CD4-positive, alpha-beta T cell (primary cell): ENCODE results near the gene GLI2. TPM values are rescaled to one million over a fixed set of nuclear protein-coding genes. Genes with fewer than 3 reads are reported as not detected.

Source experiments
- ATAC-seq: fragments of 200-7000 bp; cut with Tn5 transposase; one replicate; pipeline ENCODE4 v1.10.0; 2022; ENCODE audit warnings: mild to moderate bottlenecking; ENCODE audit not compliant: poor library complexity
- CTCF ChIA-PET: fragments of 350-600 bp; sonication (Branson Sonifier 250); formaldehyde crosslinking; loops from one replicate; lab custom pipeline; 2021; ENCODE audit warnings: antibody characterized with exemption, inconsistent platforms; lab: Charles Lee
- POLR2A ChIA-PET: fragments of 350-600 bp; sonication (Branson Sonifier 250); formaldehyde crosslinking; loops from one replicate; lab custom pipeline; 2021; ENCODE audit warnings: antibody characterized with exemption, inconsistent platforms; lab: Charles Lee
- DNase-seq, 14 experiments: peaks; one replicate each; pipeline ENCODE4 v3.0.0-alpha.2; 2013 to 2020; ENCODE audit warnings: mixed read lengths in 2 of 14
- H3K27ac ChIP-seq, 2 donors: one replicate each; pipeline versions ENCODE4 v1.5.1 to v1.7.0; 2013; ENCODE audit warnings: low read length in 2 of 2, low read depth in 1 of 2, mild to moderate bottlenecking in 1 of 2
- H3K27me3 ChIP-seq, 2 experiments: 1 replicate in 1 of 2; 2 replicates in 1 of 2; pipeline versions ENCODE4 v1.6.1 to v1.7.0; 2013; ENCODE audit warnings: low read length in 2 of 2, control low read depth in 1 of 2, mild to moderate bottlenecking in 1 of 2, moderate library complexity in 1 of 2; ENCODE audit not compliant: insufficient read depth in 2 of 2, control insufficient read depth in 1 of 2
- H3K36me3 ChIP-seq: one replicate; pipeline ENCODE4 v1.6.1; 2013; ENCODE audit warnings: low read length, control low read depth; ENCODE audit not compliant: insufficient read depth
- H3K4me1 ChIP-seq: one replicate; pipeline ENCODE4 v1.6.1; 2013; ENCODE audit warnings: low read length, control low read depth; ENCODE audit not compliant: insufficient read depth
- H3K4me3 ChIP-seq: one replicate; pipeline ENCODE4 v1.5.1; 2013; ENCODE audit warnings: mild to moderate bottlenecking, low read length, moderate library complexity
- H3K9me3 ChIP-seq, 2 experiments: 1 replicate in 1 of 2; 2 replicates in 1 of 2; pipeline versions ENCODE4 v1.6.1 to v1.7.0; 2013; ENCODE audit warnings: low read length in 2 of 2, mild to moderate bottlenecking in 2 of 2, control low read depth in 1 of 2, moderate library complexity in 1 of 2; ENCODE audit not compliant: control insufficient read depth in 1 of 2, insufficient read depth in 1 of 2
- H3K27ac Mint-ChIP-seq: one replicate; pipeline ENCODE4 v1.8.0; 2020; ENCODE audit warnings: mixed read lengths
- H3K27me3 Mint-ChIP-seq: one replicate; pipeline ENCODE4 v1.8.0; 2021; ENCODE audit warnings: mixed read lengths
- H3K36me3 Mint-ChIP-seq: one replicate; pipeline ENCODE4 v1.8.0; 2021; ENCODE audit warnings: low read depth, mixed read lengths
- H3K4me1 Mint-ChIP-seq: one replicate; pipeline ENCODE4 v1.8.0; 2021; ENCODE audit warnings: low read depth, mixed read lengths
- H3K4me3 Mint-ChIP-seq: one replicate; pipeline ENCODE4 v1.8.0; 2020; ENCODE audit warnings: mild to moderate bottlenecking, mixed read lengths
- H3K9me3 Mint-ChIP-seq: one replicate; pipeline ENCODE4 v1.8.0; 2020; ENCODE audit warnings: mixed read lengths
- CTCF ChIP-seq: fragments of 200-600 bp; IDR thresholded peaks from one replicate; pipeline ENCODE4 v1.8.0; 2022; ENCODE audit warnings: antibody characterized with exemption, mild to moderate bottlenecking
- intact Hi-C, 2 experiments: fragments of 100-400 bp; cut with DNase I in 1 of 2; cut with micrococcal nuclease in 1 of 2; formaldehyde crosslinking; loops; one replicate each; pipeline versions ENCODE4 v1.15.1 to v1.9.0; 2023 to 2025; cut with DNase I, micrococcal nuclease
- total RNA-seq, 174 experiments: library from RNA in 2 of 174; stranded (reverse) in 2 of 174; gene quantifications; one replicate each; pipeline ENCODE4 v1.2.3 and lab custom pipeline; 2021 to 2026

GLI2 gene
- total RNA-seq, 2 experiments from 2014 or later = not detected

GRCh38 chr2:120722246-120722567, 13.5 kb upstream of the GLI2 start:
- H3K4me3 Mint-ChIP-seq = no peak overlapping the region
- peaks cover 2% of the 10 kb centered on the region for H3K9me3 Mint-ChIP-seq
- H3K27ac Mint-ChIP-seq = no peak overlapping the region
- peaks cover 11% of the 10 kb centered on the region for H3K27me3 Mint-ChIP-seq
- Histone ChIP-seq H3K27me3 (no peaks in the 10 kb centered on the region), H3K27ac (no peak overlapping the region), H3K4me3 (no peak overlapping the region), H3K36me3 (no peaks in the 10 kb centered on the region), H3K4me1 (no peaks in the 10 kb centered on the region), H3K9me3 (no peaks in the 10 kb centered on the region)
- no peaks in the 10 kb centered on the region for H3K36me3 Mint-ChIP-seq
- H3K4me1 Mint-ChIP-seq = no peaks in the 10 kb centered on the region
- POLR2A ChIA-PET = no interaction called here
- no peak for TF ChIP-seq CTCF
- CTCF ChIA-PET = no interaction called here
- DNase-seq (no peak), ATAC-seq (no peak)
- intact Hi-C loops = no loop called here

GRCh38 chr2:120722568-120723421, 12.9 kb upstream of the GLI2 start:
- intact Hi-C loops = no loop called here
- POLR2A ChIA-PET = no interaction called here
- DNase-seq (no peak), ATAC-seq (no peak)
- Mint-ChIP-seq H3K4me3 (no peak overlapping the region), H3K4me1 (no peaks in the 10 kb centered on the region), H3K9me3 (peaks cover 2% of the 10 kb centered on the region), H3K27ac (no peak overlapping the region), H3K27me3 (peaks cover 11% of the 10 kb centered on the region), H3K36me3 (no peaks in the 10 kb centered on the region)
- no peak overlapping the region for H3K27ac ChIP-seq
- H3K36me3 ChIP-seq = no peaks in the 10 kb centered on the region
- no peaks in the 10 kb centered on the region for H3K4me1 ChIP-seq
- no peaks in the 10 kb centered on the region for H3K27me3 ChIP-seq
- no peak overlapping the region for H3K4me3 ChIP-seq
- CTCF ChIA-PET = no interaction called here
- TF ChIP-seq CTCF = no peak
- H3K9me3 ChIP-seq = no peaks in the 10 kb centered on the region

GRCh38 chr2:120726245-120726644, 9.4 kb upstream of the GLI2 start:
- Histone ChIP-seq H3K27me3 (peaks cover 0 to 4% of the 10 kb centered on the region in 2 experiments), H3K4me1 (no peaks in the 10 kb centered on the region), H3K4me3 (no peak overlapping the region), H3K9me3 (no peaks in the 10 kb centered on the region), H3K27ac (no peak overlapping the region), H3K36me3 (no peaks in the 10 kb centered on the region)
- Mint-ChIP-seq H3K27me3 (peaks cover 24% of the 10 kb centered on the region), H3K9me3 (peaks cover 2% of the 10 kb centered on the region), H3K4me3 (no peak overlapping the region), H3K36me3 (no peaks in the 10 kb centered on the region), H3K4me1 (no peaks in the 10 kb centered on the region), H3K27ac (no peak overlapping the region)
- CTCF ChIA-PET = no interaction called here
- DNase-seq = no peak
- no peak for ATAC-seq
- intact Hi-C loops = no loop called here
- POLR2A ChIA-PET = no interaction called here
- no peak for TF ChIP-seq CTCF
